Measurements from ENCODE around the gene VASH1.

The VASH1 gene

DNA sequence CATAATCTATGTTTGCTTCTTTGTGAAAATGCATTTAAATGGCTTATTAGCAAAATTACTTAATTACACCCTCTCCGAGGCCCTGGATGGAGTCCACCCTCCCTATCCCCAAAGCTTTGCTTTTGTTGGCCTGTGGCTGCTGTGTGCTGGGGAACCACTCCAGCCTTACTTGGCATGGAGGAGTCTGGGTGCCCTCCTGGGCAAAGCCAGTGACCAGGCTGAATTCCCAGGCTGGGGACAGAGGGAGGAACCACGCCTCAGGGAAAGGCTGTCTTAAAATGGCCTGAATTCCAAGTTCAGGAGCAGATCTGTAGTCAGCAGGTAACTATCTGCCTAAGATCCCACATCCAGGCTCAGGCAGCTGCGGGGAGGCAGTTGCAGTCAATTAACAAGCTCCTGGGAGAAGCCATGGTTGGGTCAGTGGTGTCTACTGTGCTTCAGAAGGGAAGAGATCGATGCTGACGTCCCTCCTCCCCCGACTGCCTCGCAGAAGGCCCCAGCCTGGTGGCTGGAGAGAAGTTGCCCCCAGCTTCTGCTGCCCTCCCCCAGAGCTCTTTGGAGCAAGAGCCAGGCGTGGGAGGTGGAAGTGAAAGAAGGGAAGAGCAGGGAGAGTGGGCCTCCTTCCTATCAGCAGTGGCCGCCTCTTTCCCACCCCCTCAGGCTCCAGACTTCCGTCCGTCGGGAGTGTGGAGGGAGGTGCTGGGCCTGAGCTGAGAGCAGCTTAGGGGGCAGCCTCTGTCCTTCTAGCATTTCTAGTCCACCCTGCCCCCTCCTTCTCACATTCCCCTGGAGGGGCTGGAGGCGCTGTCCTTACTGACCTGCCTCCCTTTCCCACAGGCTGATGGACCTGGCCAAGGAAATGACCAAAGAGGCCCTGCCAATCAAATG is 11.3 kb downstream of the VASH1 start:
- peak; percentile 90 to 98 (median 96) for DNase-seq

DNA sequence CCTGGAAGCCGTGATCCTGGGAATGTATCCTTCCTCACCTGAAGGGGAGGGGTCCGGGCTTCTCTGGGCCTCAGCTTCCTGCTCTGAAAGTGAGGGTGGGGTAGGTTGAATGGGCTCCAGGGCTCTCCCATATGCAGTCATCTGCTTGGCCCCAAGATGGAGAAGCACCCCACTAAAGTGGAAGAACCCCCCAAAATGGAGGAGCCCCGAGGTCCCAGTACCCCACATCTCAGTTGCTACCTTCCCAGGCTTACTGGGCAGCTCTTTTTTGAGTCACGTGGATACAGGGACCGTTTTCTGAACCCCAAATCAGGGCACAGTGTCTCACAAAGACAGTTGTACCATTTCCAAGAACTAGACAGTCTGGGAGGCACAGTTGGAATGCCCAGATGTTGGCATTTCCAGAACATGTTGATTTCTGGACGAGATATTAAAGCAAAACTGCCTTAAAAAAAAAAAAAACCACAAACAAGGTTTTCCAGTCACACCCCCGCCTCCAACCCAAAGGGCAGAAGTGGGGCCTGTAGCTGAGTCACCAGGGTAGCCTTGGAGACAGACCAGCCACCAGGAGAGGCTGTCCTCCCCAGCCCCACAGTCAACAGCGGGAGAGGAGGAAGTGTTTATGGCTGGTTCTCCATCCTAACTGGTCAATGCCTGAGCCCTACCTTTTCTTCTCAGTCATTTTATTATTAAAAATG is 12.1 kb downstream of the VASH1 start:
- DNase-seq, result peak; percentile 90 to 96 (median 96)

DNA sequence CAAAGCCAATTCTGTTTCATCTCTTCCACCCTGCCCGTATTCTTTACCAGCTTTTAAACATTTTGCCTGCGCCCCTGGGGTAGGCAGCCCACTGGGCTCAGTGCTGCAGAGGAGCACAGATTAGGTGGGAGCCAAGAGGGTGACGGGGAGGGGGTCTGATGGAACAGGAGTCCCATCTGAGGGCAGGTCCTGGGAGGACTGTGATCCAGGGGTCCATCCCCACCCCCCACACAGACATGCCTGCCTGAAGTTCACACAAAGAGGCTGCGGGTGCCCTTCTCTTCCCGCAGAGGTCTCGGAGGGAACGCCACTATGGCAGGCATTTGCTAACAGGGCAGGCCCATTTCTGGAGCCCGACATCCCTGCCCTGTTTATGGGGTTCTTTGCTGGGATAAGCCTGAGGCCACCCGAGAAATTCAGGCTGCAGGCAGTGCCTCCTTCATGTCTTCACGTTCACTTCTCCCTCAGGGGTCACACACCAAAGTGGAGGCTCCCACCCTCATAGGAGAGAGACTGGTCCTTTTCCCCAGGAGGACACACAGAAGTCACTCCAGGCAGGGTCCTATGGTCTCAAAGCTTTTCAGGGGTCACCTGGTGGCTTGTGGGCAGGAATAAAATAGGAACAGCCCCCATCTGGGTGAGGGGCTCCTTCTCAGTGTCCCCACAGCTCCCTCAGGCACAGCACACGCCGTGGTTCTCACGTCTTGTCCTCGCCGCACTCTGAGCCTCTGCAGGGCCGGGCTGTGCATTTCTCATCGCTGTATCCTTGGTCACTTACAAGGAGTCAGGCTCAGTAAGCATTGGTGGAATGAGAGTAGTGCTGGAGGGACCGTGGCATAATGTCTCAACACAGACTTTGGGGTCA is 12.9 kb downstream of the VASH1 start:
- no peak for DNase-seq

DNA sequence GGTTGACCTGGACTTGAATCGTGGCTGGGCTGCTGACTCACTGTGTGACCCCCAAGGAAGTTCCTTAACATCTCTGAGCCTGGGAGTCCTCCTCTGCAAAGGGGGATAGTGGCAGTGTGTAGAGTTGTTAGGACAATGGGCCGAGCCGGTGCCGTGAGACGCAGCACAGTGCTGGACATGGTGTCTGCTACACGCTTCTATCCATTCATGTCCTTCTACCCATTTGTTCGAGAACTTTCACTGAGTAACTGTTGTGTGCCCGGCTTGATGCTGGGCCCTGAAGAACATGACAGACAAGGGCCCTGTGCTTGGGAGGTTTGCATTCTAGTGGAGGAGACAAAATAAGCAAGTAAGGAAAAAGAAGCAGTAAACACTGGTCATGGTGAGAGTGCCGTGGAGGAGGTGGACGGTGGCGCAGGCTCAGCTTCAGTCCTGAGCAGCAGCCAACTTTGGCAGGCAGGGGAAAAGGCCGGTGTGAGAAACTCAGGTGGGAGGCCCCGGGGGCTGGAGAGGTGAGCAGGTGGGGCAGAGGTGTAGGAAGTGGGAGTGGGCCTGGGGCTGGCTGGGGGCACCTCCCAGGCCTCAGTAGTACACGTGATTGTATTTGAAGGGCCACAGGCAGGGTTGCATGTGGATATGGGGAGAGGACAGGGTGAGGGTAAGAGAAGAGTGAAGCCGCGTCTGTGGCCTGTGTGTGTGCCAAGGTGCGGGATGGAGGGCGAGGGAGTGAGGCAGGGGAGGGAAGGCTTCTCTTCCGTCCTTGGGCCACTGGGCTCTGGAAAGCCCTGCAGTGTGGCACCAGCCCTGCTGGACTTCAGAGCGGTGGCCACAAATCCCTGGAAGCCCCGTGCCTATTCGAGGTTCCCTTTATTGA is 13.8 kb downstream of the VASH1 start:
- DNase-seq, result no peak

DNA sequence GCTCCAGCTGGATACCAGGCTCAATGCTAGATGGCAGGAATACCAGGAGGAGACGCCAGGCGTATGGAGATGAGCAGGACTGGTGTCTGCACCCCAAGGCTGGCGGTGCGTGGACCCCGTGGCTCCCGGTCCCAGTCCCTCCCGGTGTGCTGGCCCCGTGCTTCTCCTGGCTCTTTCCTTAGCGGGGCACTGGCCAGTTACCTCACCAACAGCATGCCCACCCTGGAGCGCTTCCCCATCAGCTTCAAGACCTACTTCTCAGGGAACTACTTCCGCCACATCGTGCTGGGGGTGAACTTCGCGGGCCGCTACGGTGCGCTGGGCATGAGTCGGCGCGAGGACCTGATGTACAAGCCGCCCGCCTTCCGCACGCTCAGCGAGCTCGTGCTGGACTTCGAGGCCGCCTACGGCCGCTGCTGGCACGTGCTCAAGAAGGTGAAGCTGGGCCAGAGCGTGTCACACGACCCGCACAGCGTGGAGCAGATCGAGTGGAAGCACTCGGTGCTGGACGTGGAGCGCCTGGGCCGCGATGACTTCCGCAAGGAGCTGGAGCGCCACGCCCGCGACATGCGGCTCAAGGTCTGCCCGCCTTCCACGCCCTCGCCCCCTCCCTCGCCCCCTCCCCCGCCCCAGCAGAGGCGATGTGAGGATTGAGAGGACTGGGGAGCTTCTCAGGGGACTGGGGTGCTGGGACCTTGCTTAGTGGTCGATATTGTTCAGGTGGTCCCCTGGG is 14.6 kb downstream of the VASH1 start:
- no peak for DNase-seq

DNA sequence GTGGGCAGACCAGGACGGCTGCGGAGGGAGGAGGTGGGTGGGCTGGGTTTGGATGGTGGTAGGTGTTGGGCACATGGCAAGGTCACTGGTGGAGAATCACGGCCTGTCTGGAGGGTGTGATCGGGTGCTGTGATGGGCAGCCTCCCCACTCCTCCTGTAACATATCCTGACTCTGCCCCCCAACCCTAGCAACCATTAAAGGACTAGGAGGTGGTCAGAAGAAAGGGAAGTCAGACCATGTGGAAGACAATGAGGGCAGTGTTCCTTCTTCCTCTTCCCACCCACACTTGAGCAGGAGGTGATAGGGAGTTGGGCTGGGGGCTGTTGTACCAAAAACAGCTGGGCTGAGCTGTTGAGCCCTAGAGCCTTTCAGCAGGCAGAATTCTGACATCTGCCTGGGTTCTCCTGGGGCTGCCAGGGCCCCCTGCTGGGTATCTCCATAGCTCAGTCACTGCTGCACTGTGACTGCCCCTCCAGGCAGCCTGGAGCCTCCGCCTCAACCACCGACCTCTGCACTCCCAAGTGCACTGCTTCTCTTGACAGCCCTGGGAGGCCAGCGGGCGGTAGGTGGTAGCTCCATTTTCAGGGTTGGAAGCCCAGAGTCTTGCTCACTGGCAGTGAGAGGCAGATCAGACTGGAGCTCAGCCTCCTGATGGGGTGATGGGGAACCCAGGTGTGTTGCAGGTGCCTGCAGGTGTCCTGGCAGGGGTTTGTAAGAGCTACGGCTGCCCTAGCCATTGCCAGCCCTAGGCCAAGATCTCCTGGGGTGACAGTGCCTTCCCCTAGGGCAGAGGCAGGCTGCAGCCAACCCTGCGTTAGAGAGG is 15.4 kb downstream of the VASH1 start:
- peak; percentile 45 to 79 (median 70) for DNase-seq

DNA sequence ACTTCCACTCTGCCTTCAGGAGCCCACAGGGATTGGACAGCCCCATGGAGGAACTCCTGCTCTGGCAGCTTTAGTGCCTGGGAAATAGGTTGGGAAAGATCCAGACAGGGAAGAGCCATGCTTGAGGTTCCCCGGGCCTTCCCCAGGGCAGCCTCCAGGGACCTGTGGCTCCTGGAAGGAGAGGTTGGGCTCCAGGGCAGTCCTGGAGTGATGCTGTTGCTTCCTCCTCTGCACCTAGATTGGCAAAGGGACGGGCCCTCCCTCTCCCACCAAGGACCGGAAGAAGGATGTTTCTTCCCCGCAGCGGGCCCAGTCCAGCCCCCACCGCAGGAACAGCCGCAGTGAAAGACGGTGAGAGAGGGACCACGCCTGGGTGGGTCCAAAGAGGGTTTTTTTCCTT is 16.5 kb downstream of the VASH1 start:
- no peak for DNase-seq

DNA sequence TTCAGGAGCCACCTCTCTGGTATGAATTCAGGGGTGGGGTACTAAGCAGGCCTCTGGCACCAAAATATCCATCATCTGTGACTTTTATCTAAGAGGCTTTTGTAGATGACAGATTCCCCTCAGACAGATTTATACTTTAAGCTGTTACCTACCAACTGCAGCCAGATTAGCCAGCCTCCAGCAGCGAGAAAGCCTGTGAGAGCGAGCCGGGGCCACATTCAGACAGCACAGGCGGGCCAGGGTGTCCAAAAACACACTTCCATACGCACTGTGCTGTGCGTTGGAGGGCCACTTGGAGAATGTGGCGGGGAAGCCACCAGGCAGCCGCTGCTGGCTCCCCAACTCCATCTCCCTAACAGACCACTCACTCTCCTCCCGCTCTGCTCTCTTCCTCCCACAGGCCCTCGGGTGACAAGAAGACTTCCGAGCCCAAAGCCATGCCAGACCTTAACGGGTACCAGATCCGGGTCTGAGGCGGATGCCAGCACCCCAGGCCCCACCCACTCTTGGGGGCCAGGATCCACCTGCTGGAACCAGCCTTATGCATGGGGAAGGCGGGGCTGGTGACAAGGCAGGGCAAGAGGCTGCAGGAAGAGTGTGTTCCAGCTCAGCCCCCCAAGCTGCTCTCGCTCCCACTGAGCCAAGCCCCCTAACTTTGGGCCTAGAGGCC is 17.4 kb downstream of the VASH1 start:
- DNase-seq, result no peak

DNA sequence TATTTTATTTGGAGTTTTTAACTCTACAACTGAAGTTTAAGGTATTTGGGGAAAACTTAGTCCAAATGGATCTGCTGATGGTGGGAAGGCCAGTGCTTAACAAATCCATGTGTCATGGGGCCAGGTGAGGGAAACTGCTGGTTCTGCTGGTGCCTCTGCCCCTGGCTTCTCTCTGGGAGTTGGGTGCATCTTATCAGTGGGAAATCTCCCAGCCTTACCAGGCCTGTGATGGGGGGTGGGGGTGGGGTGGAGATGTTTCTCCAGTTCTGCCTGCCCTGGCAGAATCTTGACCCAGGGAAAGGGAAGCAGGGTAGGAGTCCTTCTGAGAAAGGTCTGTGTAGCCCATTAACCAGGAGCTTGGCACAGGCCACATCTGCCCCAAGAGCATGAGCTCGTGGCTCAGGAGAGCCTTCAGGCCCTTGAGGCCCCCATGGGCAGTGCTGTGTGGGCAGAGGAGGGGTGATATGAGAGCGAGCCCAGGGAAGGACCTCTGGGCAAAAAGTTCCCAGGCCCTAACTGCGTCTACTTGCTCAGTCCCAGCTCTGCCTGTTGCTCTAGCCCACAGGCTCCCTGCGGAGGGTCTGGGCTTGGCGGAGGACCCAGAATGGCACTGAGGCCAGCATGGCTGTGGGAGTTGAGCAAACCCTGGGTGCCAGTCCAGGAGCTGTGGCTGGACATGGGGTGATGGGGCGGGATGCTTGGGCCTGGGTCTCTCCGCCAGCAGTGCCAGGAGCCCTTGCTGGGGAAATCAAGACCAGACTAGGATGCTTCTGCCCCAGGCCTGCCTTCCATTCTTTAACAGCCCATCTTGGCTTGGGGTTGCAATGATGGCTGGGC is 18.2 kb downstream of the VASH1 start:
- no peak for DNase-seq

DNA sequence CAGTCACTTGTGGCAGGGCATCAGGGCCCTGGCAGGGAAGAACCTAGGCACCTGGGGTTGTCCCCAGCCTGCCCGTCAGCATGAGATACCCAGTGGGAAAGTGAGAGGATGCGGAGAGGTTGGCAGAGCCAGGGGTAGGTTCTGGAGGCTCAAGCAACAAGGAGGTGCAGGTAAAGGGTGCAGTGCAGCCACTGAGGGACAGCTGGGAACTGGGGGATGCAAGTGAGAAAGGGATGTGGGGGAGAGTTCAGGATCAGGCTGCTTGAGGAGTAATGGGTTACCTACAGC is 18.7 kb downstream of the VASH1 start:
- DNase-seq, result no peak

DNA sequence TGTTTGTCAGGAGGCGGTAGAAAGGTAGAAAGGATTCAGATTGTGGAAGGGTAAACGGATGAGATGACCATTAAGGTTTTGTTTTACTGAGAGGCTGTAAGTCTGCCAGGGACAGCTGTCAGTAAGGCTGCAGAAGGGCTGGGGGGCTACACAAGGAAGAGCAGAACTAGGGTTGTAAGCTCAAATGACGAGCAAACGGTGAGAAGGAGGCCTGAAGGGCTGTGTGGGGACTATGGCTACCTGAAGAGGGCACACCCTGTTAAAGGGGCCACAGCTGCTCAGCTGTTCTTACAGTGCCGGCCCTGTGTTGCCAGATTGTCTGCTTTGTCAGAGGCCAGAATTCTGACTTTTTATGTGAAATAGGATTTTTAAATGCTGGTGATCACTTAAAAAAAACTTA is 19.1 kb downstream of the VASH1 start:
- DNase-seq, result no peak

DNA sequence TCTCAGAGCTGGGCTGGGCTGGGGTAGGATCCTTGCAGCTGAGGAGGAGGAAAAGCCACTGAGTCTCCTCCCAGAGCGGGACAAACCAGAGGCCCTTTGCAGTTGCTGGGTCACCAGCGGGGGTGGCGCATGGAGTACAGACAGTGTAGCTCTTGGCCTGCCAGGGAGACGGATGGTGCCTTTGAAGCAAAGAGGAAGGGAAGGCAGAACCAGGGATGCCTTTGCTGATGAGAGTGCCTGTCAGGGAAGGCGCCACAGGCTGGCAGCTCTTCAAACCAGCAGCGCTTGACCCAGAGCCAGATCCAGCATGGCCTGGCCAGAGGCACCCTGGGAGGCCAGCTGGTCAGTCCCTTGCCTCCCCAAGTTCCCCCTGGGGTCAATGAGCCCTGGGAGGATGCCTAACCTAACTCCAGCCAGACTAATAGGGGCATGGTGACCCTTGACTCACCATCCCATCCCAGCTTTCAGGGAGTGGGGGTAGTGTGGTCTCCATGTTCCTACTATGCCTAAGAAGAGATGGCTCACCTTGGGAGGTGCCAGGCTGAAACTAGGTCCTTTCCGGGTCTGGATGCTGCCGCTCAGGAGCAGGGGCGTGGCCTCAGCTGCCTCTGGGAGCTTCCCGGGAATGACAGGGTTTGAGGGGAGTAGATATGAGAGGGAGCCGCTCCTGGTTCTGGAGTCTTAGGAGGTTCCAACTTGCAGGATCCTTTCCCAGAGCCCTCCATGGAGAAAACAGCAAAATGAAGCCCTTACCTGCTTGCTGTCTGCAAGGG is 19.8 kb downstream of the VASH1 start:
- DNase-seq, result peak in 2 of 4 experiments; percentile 24 to 33

DNA sequence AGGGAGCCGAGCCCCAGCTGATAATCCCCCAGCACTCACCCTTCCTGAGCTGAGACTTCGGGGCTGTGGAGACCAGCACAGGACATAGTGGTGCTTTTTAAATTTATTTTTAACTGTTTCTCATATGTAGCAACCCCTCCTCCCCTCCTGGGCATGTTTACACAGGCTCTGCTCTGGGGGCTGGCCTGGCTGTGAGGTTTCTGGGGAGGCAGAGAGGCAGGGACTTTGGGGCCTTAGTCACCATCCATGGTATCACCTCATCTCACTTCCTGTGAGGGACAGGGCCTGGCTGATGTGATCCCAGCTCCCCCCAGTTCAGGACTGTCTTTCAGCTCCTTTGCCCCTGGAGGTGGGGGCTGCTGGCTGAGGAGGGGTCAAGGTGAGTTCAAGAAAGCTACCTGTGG is 20.4 kb downstream of the VASH1 start:
- DNase-seq, result no peak

DNA sequence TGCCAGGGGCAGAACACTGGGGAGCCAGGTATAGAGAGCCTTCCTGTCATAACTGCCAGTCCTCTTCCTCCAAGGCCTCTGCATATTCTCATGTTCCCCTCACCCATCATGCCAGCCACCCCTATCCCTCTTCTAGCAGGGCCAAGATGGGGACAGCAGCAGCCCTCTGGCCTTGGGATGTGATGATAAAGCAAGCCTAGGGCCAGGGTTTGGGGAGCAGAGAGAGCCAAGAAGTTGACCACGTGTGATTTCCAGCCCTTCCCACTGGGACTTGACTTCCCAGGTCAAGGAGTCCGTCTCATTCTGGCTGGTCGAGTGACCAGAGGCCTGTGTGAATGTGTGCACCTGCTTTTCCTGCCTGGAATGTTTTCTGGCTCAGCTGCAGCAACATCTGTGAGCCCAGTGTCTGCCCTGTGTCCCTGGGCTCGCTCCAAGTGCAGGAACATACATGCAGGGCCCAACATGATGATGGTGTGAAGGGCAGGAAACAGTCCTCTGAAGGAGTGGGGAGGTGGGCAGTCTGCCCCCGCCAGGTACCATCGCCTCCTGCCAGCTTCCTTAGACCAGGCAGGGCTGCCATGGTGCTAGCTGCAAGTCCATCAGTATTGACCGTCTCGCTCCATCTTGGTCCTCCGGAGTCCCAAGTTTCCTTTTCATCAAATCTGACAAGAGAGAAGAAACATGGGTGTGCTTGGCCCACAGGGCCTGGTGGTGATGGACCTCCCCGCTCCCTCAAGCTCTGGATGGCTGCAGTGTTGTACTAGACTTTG is 21.0 kb downstream of the VASH1 start:
- no peak for DNase-seq

DNA sequence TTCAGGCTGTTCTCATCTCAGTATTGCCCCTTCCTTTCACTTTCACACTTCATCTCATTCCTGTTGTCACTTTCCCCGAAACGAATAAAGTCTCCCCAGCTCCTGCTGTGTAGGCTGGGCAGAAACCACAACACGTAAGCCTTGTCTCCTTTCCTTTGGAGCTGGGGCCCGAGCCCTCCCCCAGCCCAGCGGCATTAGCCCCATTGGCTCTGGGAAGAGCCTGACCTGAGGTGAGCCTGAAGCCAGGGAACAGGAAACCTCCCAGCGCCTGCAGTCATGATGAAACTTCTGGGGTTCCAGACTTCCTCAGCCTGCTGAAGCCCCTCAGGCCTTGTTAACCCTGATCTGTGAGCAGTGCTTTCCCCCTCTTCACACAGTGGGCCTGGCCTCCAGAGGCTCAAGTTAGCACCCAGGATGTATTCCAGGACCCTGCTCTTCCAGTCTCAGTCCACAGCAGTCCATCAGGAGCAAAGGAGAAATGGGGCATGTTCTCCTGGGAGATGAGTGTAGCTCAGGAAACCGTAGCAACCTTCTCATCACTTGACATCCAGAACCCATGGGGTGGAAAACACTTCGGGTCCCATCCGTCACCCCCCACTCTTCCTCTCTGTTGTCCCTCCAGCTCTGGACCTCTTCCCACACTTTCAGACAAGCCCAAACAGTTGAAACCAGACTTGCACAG is 21.8 kb downstream of the VASH1 start:
- DNase-seq, result peak in 3 of 4 experiments; percentile 24 to 43 (median 38)

DNA sequence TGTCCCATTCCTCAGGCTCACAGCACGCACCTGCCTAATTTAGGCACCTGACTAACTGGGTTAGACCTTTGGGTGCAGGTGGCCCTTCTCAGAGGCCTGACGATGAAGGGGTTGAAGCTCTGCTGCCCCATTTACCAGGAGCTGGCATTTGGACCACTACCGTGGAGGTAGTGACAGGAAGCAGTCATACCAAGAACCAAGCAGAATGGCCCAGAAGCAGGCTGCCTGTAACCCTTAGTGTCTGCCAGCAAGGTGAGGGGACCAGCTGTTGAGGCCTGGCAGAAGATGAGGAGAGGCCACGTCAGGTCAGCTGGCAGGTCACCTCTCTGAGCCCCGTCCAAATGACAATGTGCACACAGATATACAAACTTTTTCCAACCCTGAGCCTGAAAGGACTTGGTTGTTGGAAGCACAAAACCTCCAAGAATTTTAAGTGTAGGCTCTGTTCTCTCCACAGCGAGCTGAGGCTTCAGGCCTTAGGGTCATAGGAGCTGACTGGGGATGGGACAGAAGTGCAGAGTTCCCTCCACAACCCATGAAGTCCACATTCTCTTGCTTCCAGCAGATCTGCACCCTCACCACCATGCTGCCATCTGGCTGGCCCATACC is 23.1 kb downstream of the VASH1 start:
- DNase-seq, result no peak

Data from suppressor macrophage (primary cell).